GM21447 (cell line): ENCODE measurements around the gene PCMT1.
"Not testable (repeated sequence)": the region's sequence is repeated elsewhere in the genome, so short reads cannot be mapped to it uniquely, and the experiment has no call there.

Experiments
- ATAC-seq: cut with Tn5 transposase; IDR thresholded peaks from one replicate; pipeline ENCODE4 v1.9.1; 2021; ENCODE audit not compliant: unreplicated experiment

Gene PCMT1

DNA sequence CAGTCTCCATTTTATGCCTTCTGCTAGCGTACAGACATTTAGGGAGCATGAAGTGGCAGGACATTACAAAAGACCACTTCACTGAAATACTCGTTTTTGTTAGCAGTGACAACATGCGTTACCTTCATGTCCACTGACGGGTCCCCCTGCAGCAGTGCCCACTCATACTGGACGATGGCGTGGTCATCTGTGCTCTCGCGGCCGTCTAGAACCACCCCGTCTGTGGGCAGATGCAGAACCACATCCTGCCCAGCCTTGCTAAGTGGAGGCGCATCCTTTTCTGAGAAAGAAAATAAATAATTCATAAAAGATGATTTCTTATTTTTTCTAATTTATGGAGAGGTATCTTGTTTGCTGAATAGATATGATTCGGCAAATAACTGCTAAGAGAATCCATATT lies 103.3 kb downstream of the PCMT1 start:
- no peak for ATAC-seq

DNA sequence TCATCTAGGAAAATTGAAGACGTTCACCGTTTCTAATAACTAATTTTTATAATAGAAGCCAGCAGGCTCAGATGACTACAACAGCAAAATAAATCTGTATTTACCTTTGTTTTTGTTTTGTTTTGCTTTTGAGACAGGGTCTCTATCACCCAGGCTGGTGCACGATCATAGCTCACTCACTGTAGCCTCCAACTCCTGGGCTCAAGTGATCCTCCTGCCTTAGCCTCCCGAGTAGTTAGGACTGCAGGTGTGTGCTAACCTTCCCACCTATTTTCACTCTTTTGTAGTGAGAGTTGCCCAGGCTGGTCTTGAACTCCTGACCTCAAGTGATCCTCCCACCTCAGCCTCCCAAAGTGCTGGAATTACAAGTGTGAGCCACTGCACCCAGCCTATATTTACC lies 104.5 kb downstream of the PCMT1 start:
- ATAC-seq, result not testable (repeated sequence)

DNA sequence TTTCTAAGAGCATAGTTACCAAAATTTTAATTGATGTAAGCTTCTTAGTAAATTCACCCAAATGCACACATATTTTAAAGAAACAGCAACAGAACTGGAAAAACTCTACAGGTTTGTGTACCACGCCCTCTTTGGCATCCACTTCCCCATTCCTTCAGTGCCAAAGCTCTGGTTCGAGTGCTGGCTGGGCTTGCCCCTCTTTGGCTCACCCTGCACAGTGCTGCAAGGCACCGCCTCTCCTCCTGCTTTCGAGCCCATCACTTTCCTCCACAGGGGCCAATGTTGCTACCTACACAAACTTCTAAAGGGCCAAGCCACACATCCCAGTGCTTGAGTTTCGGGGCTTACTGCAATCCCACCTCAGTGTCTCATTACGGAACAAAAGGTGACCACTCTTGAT lies 105.0 kb downstream of the PCMT1 start:
- ATAC-seq, result no peak

DNA sequence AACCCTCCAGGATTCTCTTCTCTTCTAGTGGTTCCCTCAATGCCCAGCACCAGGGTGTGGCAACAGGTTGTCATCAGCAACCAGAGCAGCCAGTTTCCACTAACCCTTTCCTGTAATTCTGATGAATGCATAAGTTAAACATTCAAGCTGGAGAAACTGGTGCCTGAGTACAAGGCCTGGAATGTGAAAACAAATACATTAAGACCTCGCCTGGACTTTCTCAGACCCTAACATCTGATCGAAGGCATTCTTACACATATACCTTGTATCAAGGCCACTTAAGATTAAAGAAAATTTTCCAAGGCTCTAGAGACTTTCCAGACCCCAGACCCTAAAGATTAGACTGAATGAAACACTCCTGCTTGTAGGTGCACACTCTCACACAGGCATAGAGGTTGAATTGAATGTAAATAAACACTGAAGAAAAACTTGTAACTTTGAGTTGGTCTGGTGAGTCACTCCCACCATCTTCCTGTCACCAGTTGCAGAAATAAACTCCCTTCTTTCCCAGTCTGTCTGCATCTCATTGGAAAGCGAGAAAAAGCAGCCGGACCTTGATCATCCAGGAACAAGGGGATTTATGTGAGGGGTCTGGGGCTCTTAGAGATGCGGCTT lies 105.6 kb downstream of the PCMT1 start:
- no peak for ATAC-seq

DNA sequence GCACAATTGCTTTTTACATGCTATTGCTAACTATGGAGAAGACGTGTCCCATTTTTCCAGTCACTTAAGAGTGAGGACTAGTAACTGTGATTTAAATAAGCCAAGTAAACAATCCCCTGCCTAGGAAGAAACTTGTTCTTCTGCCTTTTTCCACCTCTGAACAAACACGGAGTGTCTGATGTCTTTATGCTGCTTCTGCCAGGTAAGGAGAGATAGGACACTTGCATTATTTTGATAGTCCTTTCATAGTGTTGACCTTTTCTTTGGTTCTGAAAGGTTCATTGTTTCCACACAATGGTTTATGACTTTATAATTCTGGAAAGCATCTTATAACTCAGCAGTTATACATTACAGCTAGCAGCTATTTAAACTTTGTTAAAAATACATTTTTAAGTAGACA lies 106.2 kb downstream of the PCMT1 start:
- ATAC-seq, result no peak

DNA sequence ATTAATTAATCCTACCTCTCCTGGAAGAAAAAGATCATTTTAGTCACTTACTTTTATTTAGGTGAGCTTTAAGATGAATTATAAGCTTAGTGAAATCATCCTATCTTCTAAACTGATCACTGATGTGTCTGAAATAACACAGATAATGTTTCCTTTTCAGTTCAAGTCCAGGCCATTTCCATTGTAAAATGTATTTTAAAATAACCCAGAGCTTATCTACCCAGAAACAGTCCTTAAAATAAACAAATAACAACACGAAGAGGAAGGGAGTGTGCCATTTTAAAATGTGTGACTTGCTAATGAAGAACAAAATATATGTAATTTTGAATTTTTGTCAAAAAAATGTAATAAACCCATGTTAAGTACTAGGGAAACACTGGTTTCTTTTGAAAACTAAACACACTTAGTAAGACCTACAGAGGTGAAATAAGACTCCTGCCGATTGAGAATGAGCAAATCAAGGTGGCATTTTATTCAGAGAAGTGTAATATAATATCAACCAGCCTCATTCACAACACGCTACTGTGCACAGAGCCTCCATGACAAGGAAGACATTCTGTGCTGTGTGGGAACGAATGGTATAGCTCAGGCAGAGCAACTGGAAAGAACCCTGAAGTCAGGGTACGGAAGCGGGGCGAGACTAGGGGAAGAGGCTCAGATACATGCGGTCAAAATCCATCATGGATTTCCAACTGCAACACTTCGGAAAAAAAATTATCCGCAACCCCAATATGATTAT lies 106.9 kb downstream of the PCMT1 start:
- ATAC-seq, result no peak

DNA sequence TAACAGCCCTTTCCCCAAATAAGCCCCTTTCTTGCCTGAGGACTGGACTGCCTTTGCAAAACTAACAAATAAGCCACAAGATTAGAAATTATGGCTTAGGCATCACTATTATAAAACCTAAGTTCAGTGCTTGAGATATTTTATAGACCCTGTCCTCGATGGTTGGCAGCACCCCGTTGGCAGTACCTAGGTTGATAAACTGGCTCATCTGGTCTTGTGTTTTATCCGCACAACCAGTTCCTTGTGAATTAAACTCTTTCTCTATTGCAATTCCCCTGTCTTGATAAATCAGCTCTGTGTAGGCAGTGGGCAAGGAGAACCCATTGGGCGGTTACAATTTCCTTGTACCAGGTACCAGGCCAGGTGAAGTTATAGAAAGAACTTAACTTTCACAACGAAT lies 108.0 kb downstream of the PCMT1 start:
- no peak for ATAC-seq

DNA sequence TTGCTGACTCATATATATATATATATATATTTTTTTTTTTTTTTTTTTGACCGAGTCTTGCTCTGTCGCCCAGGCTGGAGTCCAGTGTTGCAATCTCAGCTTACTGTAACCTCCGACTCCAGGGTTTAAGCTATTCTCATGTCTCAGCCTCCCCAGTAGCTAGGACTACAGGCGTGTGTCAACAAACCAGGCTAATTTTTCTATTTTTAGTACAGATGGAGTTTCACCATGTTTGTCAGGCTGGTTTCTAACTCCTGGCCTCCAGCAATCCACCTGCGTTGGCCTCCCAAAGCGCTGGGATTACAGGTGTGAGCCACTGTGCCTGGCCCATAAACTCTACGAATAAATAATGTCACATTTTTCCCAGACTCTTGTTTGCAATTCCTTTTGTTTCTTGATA lies 109.8 kb downstream of the PCMT1 start:
- no peak for ATAC-seq

DNA sequence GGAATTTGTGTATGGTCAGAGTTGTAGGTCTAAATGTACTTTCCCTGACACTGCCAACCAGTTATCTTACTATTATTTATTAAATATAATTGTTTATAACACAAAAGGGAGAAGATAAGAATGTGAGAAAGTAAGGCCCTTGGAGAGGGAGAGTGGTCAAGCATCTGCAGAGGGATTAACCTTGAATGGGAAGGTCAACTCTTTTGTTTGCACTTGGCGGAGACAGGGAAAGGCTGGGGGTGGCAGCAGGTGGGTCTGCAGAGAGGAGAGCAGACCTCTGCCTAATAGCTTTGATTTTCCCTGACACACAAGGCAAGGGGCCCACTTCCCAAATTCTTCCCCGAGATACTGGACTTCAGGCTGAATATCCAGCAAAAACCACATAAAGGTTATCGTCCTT lies 110.4 kb downstream of the PCMT1 start:
- ATAC-seq, result no peak

DNA sequence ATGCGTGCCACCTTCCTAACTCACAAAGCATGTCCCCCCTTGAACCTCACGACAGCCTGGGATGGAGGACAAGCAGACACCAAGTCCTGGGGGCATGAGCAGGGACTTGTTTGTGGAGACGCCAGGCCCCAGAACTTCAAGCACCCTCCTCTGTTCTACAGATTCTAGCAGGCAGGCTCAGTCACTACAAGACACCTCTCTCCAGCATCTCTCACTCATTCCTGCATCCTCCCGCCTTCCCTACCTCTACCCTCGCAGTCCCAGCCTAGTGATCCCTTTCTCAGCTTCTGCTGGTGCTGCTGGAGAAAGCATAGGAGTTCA lies 110.9 kb downstream of the PCMT1 start:
- ATAC-seq, result no peak
